HCT116 (cell line): Measurements from ENCODE around the gene CCDC69. TPM values are rescaled to one million over a fixed set of nuclear protein-coding genes. Genes with fewer than 3 reads are reported as not detected.

Experiments used
- ATAC-seq: fragments of 200-7000 bp; cut with Tn5 transposase; 2 replicates; pipeline ENCODE4 v1.9.1; 2020; ENCODE audit warnings: mild to moderate bottlenecking, moderate library complexity
- BruUV-seq: library from RNA; stranded (reverse); fragments of 400-500 nt; replicated peaks from 2 replicates; lab custom pipeline; 2021; lab: Mats Ljungman, UMichigan
- CTCF ChIA-PET: fragments of 300-600 bp; sonication (Branson Sonifier 250); formaldehyde crosslinking; loops from one replicate; lab custom pipeline; 2021; ENCODE audit warnings: antibody characterized with exemption; lab: Charles Lee
- POLR2A ChIA-PET: fragments of 300-600, 350-600 bp; sonication (Branson Sonifier 250); formaldehyde crosslinking; loops from one replicate; lab custom pipeline; 2021; ENCODE audit warnings: antibody characterized with exemption; lab: Charles Lee
- RAD21 ChIA-PET, 2 experiments: fragments of 300-600 bp; sonication (Branson Sonifier 250); formaldehyde crosslinking; loops; one replicate each; lab custom pipeline; 2023; ENCODE audit warnings: low total read pairs in 2 of 2; ENCODE audit not compliant: uncharacterized antibody in 2 of 2, unreplicated experiment in 2 of 2, low non-redundant PET in 1 of 2; lab: Charles Lee
- DNase-seq: peaks from one replicate; pipeline ENCODE4 v3.0.0-alpha.2; 2010; ENCODE audit warnings: low read depth, low spot score
- H2AFZ ChIP-seq: fragments of 200-600 bp; shearing (Covaris generic), sonication (generic); 2 replicates; pipeline ENCODE4 v1.6.1; 2017; ENCODE audit warnings: low read depth, mixed run types, mixed read lengths, antibody characterized with exemption, low read length; ENCODE audit not compliant: poor library complexity, severe bottlenecking
- H3K27ac ChIP-seq: 2 replicates; pipeline ENCODE4 v1.5.1; 2012; ENCODE audit warnings: low read depth, low read length
- H3K27me3 ChIP-seq: fragments of 200-600 bp; sonication (generic); 2 replicates; pipeline ENCODE4 v1.6.1; 2016; ENCODE audit warnings: mixed run types, low read length, mixed read lengths; ENCODE audit not compliant: insufficient read depth
- H3K36me3 ChIP-seq, 2 experiments: fragments of 200-500 bp in 1 of 2; fragments of 200-600 bp in 1 of 2; sonication (Bioruptor generic) in 1 of 2; sonication (generic) in 1 of 2; 2 replicates each; pipeline versions ENCODE4 v1.5.1 to v1.6.1; 2014 to 2016; ENCODE audit warnings: low read length in 2 of 2, inconsistent platforms in 1 of 2, mixed read lengths in 1 of 2, mixed run types in 1 of 2; ENCODE audit not compliant: insufficient read depth in 2 of 2, control insufficient read depth in 1 of 2
- H3K4me1 ChIP-seq, 2 experiments: fragments of 200-600 bp in 1 of 2; sonication (generic) in 1 of 2; 2 replicates each; pipeline versions ENCODE4 v1.5.1 to v1.6.1; 2012 to 2017; ENCODE audit warnings: low read length in 2 of 2, inconsistent platforms in 1 of 2, mild to moderate bottlenecking in 1 of 2, mixed read lengths in 1 of 2, mixed run types in 1 of 2, moderate library complexity in 1 of 2; ENCODE audit not compliant: insufficient read depth in 2 of 2, control insufficient read depth in 1 of 2
- H3K4me2 ChIP-seq: fragments of 200-600 bp; sonication (generic); 2 replicates; pipeline ENCODE4 v1.6.1; 2017; ENCODE audit warnings: mixed run types, low read length, mixed read lengths
- H3K4me3 ChIP-seq, 2 experiments: fragments of 200-600 bp in 1 of 2; sonication (generic) in 1 of 2; replicated peaks in 1 of 2; 2 replicates each; pipeline ENCODE4 v1.5.1; 2011 to 2016; ENCODE audit warnings: low read length in 2 of 2, control low read depth in 1 of 2, low read depth in 1 of 2, mild to moderate bottlenecking in 1 of 2, mixed read lengths in 1 of 2, mixed run types in 1 of 2
- H3K79me2 ChIP-seq: fragments of 200-600 bp; sonication (generic); 2 replicates; pipeline ENCODE4 v1.6.1; 2017; ENCODE audit warnings: mild to moderate bottlenecking, mixed run types, low read length, moderate library complexity, mixed read lengths; ENCODE audit not compliant: insufficient read depth
- H3K9ac ChIP-seq: fragments of 200-600 bp; sonication (generic); 2 replicates; pipeline ENCODE4 v1.6.1; 2016; ENCODE audit warnings: low read length, mixed read lengths
- H3K9me2 ChIP-seq: fragments of 200-600 bp; sonication (generic), shearing (Covaris generic); 2 replicates; pipeline ENCODE4 v1.6.1; 2017; ENCODE audit warnings: mixed run types, mild to moderate bottlenecking, moderate library complexity; ENCODE audit not compliant: insufficient read depth
- H3K9me3 ChIP-seq, 2 experiments: fragments of 200-500 bp in 1 of 2; fragments of 200-600 bp in 1 of 2; sonication (Bioruptor generic) in 1 of 2; sonication (generic) in 1 of 2; 2 replicates each; pipeline ENCODE4 v1.6.1; 2014 to 2017; ENCODE audit warnings: low read length in 2 of 2, mixed read lengths in 2 of 2, inconsistent platforms in 1 of 2, low read depth in 1 of 2, mild to moderate bottlenecking in 1 of 2, mixed run types in 1 of 2, moderate library complexity in 1 of 2; ENCODE audit not compliant: control insufficient read depth in 1 of 2, insufficient read depth in 1 of 2
- H4K20me1 ChIP-seq: fragments of 200-600 bp; sonication (generic), shearing (Covaris generic); 2 replicates; pipeline ENCODE4 v1.6.1; 2017; ENCODE audit warnings: mixed run types, mild to moderate bottlenecking, moderate library complexity; ENCODE audit not compliant: insufficient read depth
- JUND ChIP-seq: IDR thresholded peaks from 2 replicates; pipeline ENCODE4 v1.6.1; 2012
- POLR2AphosphoS5 ChIP-seq: IDR thresholded peaks from 2 replicates; pipeline ENCODE4 v1.6.1; 2011; ENCODE audit warnings: mild to moderate bottlenecking, low read depth, low read length, moderate library complexity
- SIN3A ChIP-seq: IDR thresholded peaks from 2 replicates; pipeline ENCODE4 v1.6.1; 2012; ENCODE audit warnings: low read depth
- YY1 ChIP-seq: IDR thresholded peaks from 2 replicates; pipeline ENCODE4 v1.6.1; 2011; ENCODE audit warnings: low read length, low read depth, moderate library complexity, mild to moderate bottlenecking; ENCODE audit not compliant: insufficient replicate concordance; ENCODE audit errors: extremely low read depth
- intact Hi-C: fragments of 100-400 bp; cut with micrococcal nuclease; formaldehyde crosslinking; loops from 2 replicates; pipeline ENCODE4 v1.10.0; 2022
- total RNA-seq: library from RNA; stranded (reverse); gene quantifications from one replicate; pipeline ENCODE4 v1.2.1, GENCODE V29; 2021; ENCODE audit not compliant: unreplicated experiment
- TF ChIP-seq, protein P1 (sequence below): IDR thresholded peaks from 2 replicates; pipeline ENCODE4 v1.6.1; 2012
- TF ChIP-seq, protein P2 (sequence below): IDR thresholded peaks from 2 replicates; pipeline ENCODE4 v1.6.1; 2012; ENCODE audit warnings: low read depth

The CCDC69 gene
- total RNA-seq, 1 experiment from 2014 or later = 4.3 TPM

DNA sequence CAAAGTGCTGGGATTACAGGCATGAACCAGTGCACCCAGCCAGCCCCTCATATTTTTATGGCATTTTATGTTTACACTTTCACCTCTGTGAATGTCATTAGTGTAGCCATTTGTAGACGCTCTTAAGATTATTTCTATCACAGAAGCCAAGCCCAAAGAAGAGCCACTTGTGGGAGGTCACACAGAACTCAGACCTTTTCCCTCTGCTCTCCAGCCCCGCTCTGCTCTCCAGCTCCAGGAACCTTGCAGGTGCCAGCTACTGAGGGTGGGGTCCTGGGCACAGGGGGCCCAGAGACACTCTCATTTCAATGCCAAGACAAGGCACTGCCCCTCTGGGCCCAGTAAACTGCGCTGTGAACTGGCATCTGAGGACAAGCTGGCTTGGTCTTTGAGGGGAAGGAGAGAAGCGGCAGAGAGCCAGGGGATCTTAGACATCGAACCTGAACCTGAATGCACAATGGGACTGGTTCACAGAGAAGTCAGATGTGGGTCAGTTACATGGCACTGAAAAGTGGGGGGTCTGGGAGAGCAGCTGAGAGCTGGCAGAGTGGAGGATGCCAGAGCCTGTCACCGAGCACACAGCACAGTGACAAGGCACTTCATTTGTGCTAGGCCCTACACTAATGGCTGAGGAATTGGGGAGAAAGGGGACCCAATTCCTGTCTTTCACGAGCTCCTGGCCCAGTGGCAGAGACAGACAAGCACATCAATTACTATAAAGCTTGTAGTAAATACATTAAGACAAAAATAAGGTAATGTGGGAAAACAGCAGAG is 83.0 kb downstream of the CCDC69 start:
- TF ChIP-seq, protein P1, sequence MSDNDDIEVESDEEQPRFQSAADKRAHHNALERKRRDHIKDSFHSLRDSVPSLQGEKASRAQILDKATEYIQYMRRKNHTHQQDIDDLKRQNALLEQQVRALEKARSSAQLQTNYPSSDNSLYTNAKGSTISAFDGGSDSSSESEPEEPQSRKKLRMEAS = no peak
- TF ChIP-seq, protein P2, sequence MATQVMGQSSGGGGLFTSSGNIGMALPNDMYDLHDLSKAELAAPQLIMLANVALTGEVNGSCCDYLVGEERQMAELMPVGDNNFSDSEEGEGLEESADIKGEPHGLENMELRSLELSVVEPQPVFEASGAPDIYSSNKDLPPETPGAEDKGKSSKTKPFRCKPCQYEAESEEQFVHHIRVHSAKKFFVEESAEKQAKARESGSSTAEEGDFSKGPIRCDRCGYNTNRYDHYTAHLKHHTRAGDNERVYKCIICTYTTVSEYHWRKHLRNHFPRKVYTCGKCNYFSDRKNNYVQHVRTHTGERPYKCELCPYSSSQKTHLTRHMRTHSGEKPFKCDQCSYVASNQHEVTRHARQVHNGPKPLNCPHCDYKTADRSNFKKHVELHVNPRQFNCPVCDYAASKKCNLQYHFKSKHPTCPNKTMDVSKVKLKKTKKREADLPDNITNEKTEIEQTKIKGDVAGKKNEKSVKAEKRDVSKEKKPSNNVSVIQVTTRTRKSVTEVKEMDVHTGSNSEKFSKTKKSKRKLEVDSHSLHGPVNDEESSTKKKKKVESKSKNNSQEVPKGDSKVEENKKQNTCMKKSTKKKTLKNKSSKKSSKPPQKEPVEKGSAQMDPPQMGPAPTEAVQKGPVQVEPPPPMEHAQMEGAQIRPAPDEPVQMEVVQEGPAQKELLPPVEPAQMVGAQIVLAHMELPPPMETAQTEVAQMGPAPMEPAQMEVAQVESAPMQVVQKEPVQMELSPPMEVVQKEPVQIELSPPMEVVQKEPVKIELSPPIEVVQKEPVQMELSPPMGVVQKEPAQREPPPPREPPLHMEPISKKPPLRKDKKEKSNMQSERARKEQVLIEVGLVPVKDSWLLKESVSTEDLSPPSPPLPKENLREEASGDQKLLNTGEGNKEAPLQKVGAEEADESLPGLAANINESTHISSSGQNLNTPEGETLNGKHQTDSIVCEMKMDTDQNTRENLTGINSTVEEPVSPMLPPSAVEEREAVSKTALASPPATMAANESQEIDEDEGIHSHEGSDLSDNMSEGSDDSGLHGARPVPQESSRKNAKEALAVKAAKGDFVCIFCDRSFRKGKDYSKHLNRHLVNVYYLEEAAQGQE = no peak
- Histone ChIP-seq H3K27ac (no peak overlapping the region), H3K4me3 (no peak overlapping the region), H3K9me2 (no peaks in the 10 kb centered on the region), H3K4me1 (no peaks in the 10 kb centered on the region), H3K79me2 (no peaks in the 10 kb centered on the region), H3K9ac (no peak overlapping the region), H2AFZ (no peak overlapping the region), H3K27me3 (no peaks in the 10 kb centered on the region), H3K9me3 (no peaks in the 10 kb centered on the region), H3K36me3 (peaks cover 0 to 20% of the 10 kb centered on the region in 2 experiments; a peak in 3 of 4 replicates), H4K20me1 (no peaks in the 10 kb centered on the region), H3K4me2 (no peak overlapping the region)
- DNase-seq (no peak), ATAC-seq (no peak)
- BruUV-seq = no TSS peak
- intact Hi-C loops = no loop called here
- ChIA-PET RAD21 (no interaction called here), POLR2A (no interaction called here), CTCF (interaction anchor here (1.0 to 1.9 kb wide), 2 partner anchors 15 to 24 kb away, joined by 3 to 5 read pairs; no protein-coding TSS in a partner anchor)

DNA sequence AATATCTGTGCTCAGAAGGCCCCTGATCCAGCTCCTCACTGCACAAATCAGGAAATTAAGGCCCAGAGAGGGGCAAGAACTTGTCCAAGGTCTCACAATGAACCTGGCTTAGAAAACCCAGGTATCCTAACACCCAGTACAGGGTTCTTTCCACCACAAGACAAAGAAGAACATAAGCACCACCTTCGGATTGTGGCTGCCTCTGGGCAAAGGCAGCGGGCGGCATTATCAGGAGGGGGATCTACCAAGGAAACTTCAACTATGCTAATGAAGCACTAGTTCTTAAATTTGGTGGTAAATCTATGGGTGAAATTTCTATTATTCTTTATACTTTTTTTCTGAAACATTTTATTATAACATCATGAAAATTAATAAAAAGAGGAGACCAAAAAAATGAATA is 84.2 kb downstream of the CCDC69 start:
- DNase-seq = no peak
- RAD21 ChIA-PET = no interaction called here
- Histone ChIP-seq H3K4me2 (no peak overlapping the region), H2AFZ (no peak overlapping the region), H3K4me3 (no peak overlapping the region), H3K9ac (no peak overlapping the region), H3K36me3 (peaks cover 0 to 20% of the 10 kb centered on the region in 2 experiments; a peak in 3 of 4 replicates), H3K79me2 (no peaks in the 10 kb centered on the region), H3K4me1 (no peaks in the 10 kb centered on the region), H3K27ac (no peak overlapping the region), H4K20me1 (no peaks in the 10 kb centered on the region), H3K9me2 (no peaks in the 10 kb centered on the region), H3K9me3 (no peaks in the 10 kb centered on the region), H3K27me3 (no peaks in the 10 kb centered on the region)
- CTCF ChIA-PET = no interaction called here
- TF ChIP-seq SIN3A (no peak), POLR2AphosphoS5 (no peak), YY1 (no peak), JUND (no peak)
- intact Hi-C loops = no loop called here
- ATAC-seq = no peak
- POLR2A ChIA-PET = no interaction called here
- no TSS peak for BruUV-seq
